ENCODE results near the gene EYS. TPM values are rescaled to one million over a fixed set of nuclear protein-coding genes. Genes with fewer than 3 reads are reported as not detected.

The EYS gene
- total RNA-seq, 1 donor from 2014 or later: not detected

DNA sequence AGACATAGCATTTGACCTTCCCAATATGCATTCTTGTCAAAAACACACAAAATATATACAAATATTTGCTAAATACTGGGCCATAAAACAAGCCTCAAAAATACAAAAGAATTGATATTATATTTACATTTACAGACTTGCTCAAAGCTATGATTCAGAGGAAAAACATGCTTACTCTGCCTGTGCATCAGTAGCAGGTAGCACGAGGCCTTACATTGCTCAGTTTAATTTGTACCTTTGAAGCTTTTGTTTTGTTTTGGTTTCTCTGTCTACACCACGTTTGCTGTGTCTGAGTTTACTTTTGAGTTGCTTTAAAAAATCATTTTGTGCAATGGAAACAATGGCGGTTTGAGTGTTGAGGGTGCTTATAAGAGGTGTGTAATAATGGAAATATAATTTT is 1972.1 kb downstream of the EYS start:
- Histone ChIP-seq H3K9me3 (peaks cover 0 to 7% of the 10 kb centered on the region in 2 donors), H3K27me3 (no peaks in the 10 kb centered on the region), H3K27ac (no peak overlapping the region), H3K36me3 (no peaks in the 10 kb centered on the region), H3K4me3 (no peak overlapping the region), H3K4me1 (no peaks in the 10 kb centered on the region)
- no peak for TF ChIP-seq CTCF (IDR thresholded peaks at IDR 0.05)
- no peak for DNase-seq (ENCODE audit: low spot score in 2 of 2)
- intact Hi-C loops (cut with DNase I): no loop called here

DNA sequence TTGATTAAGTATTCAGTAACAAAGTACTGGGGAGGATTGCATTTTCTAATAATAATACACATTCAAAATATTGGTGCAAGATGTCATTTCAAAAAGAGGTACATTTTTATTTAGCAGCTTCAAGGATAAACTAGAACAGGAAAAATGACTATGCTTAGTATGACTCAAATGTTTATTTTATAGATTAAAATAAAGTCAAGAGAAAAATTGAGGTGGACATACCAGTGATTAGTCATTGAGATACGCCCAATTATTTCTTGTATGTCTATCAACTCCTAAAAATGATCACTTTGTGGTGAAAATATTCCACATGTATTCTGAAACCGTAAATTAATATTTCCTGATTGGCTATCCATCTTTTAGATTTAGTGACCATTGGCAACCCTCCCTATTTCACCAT is 1974.7 kb downstream of the EYS start:
- H3K27ac ChIP-seq: no peak overlapping the region
- intact Hi-C loops (cut with DNase I): no loop called here
- TF ChIP-seq CTCF (IDR thresholded peaks at IDR 0.05): no peak
- H3K4me3 ChIP-seq: no peak overlapping the region
- peaks cover 0 to 7% of the 10 kb centered on the region in 2 donors for H3K9me3 ChIP-seq
- H3K36me3 ChIP-seq: no peaks in the 10 kb centered on the region
- H3K4me1 ChIP-seq: no peaks in the 10 kb centered on the region
- no peak for DNase-seq (ENCODE audit: low spot score in 2 of 2)
- no peaks in the 10 kb centered on the region for H3K27me3 ChIP-seq

DNA sequence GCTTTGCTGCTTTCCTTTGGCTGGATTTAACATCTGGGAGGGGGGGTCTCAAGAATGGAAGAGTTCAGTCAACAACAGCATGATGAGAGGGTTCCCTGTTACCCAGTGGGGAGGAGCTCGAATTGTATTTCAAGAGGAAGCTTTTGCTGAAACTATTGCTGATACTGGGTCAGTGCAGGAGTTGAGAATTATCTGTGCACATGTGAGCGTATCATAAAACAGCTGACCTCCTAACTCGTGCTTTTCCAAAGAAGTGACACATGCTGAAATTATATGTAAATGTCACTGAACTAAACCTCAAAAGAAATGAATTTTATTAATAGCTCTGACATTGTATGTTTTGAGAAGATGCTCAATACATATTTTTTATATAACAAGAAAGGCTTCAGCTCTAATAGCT is 1975.1 kb downstream of the EYS start:
- Histone ChIP-seq H3K36me3 (no peaks in the 10 kb centered on the region), H3K4me1 (no peaks in the 10 kb centered on the region), H3K4me3 (no peak overlapping the region), H3K9me3 (peaks cover 0 to 7% of the 10 kb centered on the region in 2 donors), H3K27me3 (no peaks in the 10 kb centered on the region), H3K27ac (no peak overlapping the region)
- TF ChIP-seq CTCF (IDR thresholded peaks at IDR 0.05): no peak
- intact Hi-C loops (cut with DNase I): no loop called here
- DNase-seq (ENCODE audit: low spot score in 2 of 2): no peak

- Histone ChIP-seq H3K36me3 (no peaks in the 10 kb centered on the region), H3K9me3 (no peaks in the 10 kb centered on the region), H3K4me3 (no peak overlapping the region), H3K27me3 (no peaks in the 10 kb centered on the region), H3K4me1 (no peaks in the 10 kb centered on the region), H3K27ac (no peak overlapping the region)
- no peak for TF ChIP-seq CTCF (IDR thresholded peaks at IDR 0.05)
- intact Hi-C loops (cut with DNase I): no loop called here
- no peak for DNase-seq (ENCODE audit: low spot score in 2 of 2)
These were observed 1976.7 kb downstream of the EYS start for GRCh38 chr6:63730311-63730710.

GRCh38 chr6:63724721-63725120 is 1982.3 kb downstream of the EYS start:
- no peak for DNase-seq (ENCODE audit: low spot score in 2 of 2)
- intact Hi-C loops (cut with DNase I): no loop called here
- no peak overlapping the region for H3K4me3 ChIP-seq
- no peaks in the 10 kb centered on the region for H3K4me1 ChIP-seq
- no peaks in the 10 kb centered on the region for H3K9me3 ChIP-seq
- no peak overlapping the region for H3K27ac ChIP-seq
- H3K27me3 ChIP-seq: no peaks in the 10 kb centered on the region
- no peak for TF ChIP-seq CTCF (IDR thresholded peaks at IDR 0.05)
- H3K36me3 ChIP-seq: no peaks in the 10 kb centered on the region

DNA sequence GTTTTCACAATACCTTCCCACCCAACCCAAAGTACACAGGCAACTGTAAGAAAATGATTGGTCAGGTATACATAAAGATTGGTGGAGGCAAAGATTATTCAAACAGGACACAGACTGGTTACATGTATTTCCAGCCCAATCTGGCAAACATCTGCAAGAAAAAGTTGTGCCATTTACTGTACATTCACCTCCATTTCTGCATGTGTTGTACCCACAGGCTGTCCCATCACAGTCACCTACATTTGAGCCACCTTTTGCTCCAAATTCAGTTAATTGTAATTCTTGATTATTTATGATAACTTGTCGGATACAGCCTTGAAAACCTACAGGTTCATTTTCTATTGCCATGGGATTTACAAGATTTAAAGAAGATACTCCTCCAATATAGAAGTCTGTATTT is 1985.8 kb downstream of the EYS start:
- peaks cover 0 to 2% of the 10 kb centered on the region in 2 donors for H3K36me3 ChIP-seq
- DNase-seq (ENCODE audit: low spot score in 2 of 2): no peak
- no peak overlapping the region for H3K27ac ChIP-seq
- TF ChIP-seq CTCF (IDR thresholded peaks at IDR 0.05): no peak
- H3K4me1 ChIP-seq: no peaks in the 10 kb centered on the region
- no peaks in the 10 kb centered on the region for H3K27me3 ChIP-seq
- H3K9me3 ChIP-seq: no peaks in the 10 kb centered on the region
- intact Hi-C loops (cut with DNase I): no loop called here
- no peak overlapping the region for H3K4me3 ChIP-seq

Data from ascending aorta (tissue), 2 donors.